Hepatocyte (in vitro differentiated cells): ENCODE data around the gene CCDC137. TPM values are rescaled to one million over a fixed set of nuclear protein-coding genes. Genes with fewer than 3 reads are reported as not detected.
A peak's percentile ranks its signal among the peaks of the same experiment; 100 is the strongest.

Experiments
- DNase-seq: peaks from one replicate; pipeline ENCODE4 v3.0.0-alpha.2; 2016; ENCODE audit warnings: low spot score
- H2AFZ ChIP-seq: fragments of 200-600 bp; sonication (generic); 2 replicates; pipeline ENCODE4 v1.6.0; 2016; ENCODE audit warnings: antibody characterized with exemption, mild to moderate bottlenecking
- H3K27ac ChIP-seq: fragments of 200-600 bp; sonication (generic); 2 replicates; pipeline ENCODE4 v1.5.1; 2016; ENCODE audit warnings: mild to moderate bottlenecking
- H3K27me3 ChIP-seq: fragments of 200-600 bp; sonication (generic); 2 replicates; pipeline ENCODE4 v1.6.1; 2016
- H3K36me3 ChIP-seq: fragments of 200-600 bp; sonication (generic); replicated peaks from 2 replicates; pipeline ENCODE4 v1.5.1; 2016; ENCODE audit warnings: low read depth; ENCODE audit not compliant: insufficient read depth
- H3K4me1 ChIP-seq: fragments of 200-600 bp; sonication (generic); 2 replicates; pipeline ENCODE4 v1.5.1; 2016; ENCODE audit warnings: mild to moderate bottlenecking, moderate library complexity; ENCODE audit not compliant: insufficient read depth
- H3K4me2 ChIP-seq: fragments of 200-600 bp; sonication (generic); 2 replicates; pipeline ENCODE4 v1.6.0; 2016
- H3K4me3 ChIP-seq: fragments of 200-600 bp; sonication (generic); 2 replicates; pipeline ENCODE4 v1.5.1; 2016; ENCODE audit warnings: mild to moderate bottlenecking
- H3K79me2 ChIP-seq: fragments of 200-600 bp; sonication (generic); 2 replicates; pipeline ENCODE4 v1.6.0; 2017; ENCODE audit warnings: mild to moderate bottlenecking
- H3K9me2 ChIP-seq: fragments of 200-600 bp; sonication (generic); replicated peaks from 2 replicates; pipeline ENCODE4 v1.6.0; 2017; ENCODE audit warnings: mild to moderate bottlenecking; ENCODE audit not compliant: insufficient read depth
- H3K9me3 ChIP-seq: fragments of 200-600 bp; sonication (generic); 2 replicates; pipeline ENCODE4 v1.5.1; 2016; ENCODE audit warnings: low read depth, mild to moderate bottlenecking
- H4K20me1 ChIP-seq: fragments of 200-600 bp; sonication (generic); 2 replicates; pipeline ENCODE4 v1.6.0; 2016; ENCODE audit warnings: mild to moderate bottlenecking; ENCODE audit not compliant: insufficient read depth, poor library complexity, severe bottlenecking
- EZH2 ChIP-seq: fragments of 200-600 bp; sonication (generic); IDR thresholded peaks from 2 replicates; pipeline ENCODE4 v1.6.1; 2016; ENCODE audit warnings: antibody characterized with exemption, mild to moderate bottlenecking, borderline replicate concordance
- EZH2phosphoT487 ChIP-seq: fragments of 200-600 bp; sonication (generic); IDR thresholded peaks from one replicate; pipeline ENCODE4 v1.6.1; 2018; ENCODE audit warnings: antibody characterized with exemption, mild to moderate bottlenecking, low read depth, moderate library complexity; ENCODE audit not compliant: unreplicated experiment, severe bottlenecking
- WGBS: methylation state at CpG from one replicate; pipeline ENCODE4 v1.1.6; 2016; ENCODE audit warnings: low lambda C conversion rate; ENCODE audit errors: missing lambda C conversion rate; 5-methylcytosine and 5-hydroxymethylcytosine counted together
- polyA plus RNA-seq: library from polyadenylated mRNA; unstranded; fragments of >200 nt; fragmentation: Nextera tagmentation; extraction: Ambion mirVana; gene quantifications from 2 replicates; pipeline ENCODE4 v1.2.1, GENCODE V29; 2016
- total RNA-seq: library from RNA; depleted of rRNA; stranded (reverse); fragments of >200 nt; gene quantifications from 2 replicates; pipeline ENCODE4 v1.2.3, GENCODE V29; 2014
- TF ChIP-seq, protein P1 (sequence below): fragments of 200-600 bp; sonication (generic); IDR thresholded peaks from 2 replicates; pipeline ENCODE4 v1.5.1; 2016; ENCODE audit warnings: antibody characterized with exemption, mild to moderate bottlenecking; ENCODE audit not compliant: poor library complexity

CCDC137 gene
- total and polyA plus RNA-seq, 2 experiments from 2014 or later, result 8.3 to 20.5 TPM

DNA sequence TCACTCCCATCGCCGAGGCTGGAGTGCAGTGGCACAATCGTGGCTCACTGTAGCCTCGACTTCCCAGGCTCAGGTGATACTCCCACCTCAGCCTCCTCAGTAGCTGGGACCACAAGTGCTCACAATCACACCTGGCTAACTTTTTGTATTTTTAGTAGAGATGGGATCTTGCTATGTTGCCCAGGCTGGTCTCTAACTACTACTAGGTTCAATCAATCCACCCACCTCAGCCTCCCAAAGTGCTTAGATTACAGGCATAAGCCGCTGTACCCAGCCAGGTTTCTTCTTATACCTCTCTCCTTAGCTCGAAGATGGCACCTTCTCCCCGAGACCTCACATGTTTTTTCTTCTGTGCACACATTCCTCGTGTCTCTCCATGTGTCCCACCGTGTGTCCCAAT is 26.5 kb upstream of the CCDC137 start:
- Histone ChIP-seq H2AFZ (no peak overlapping the region), H3K27ac (no peak overlapping the region), H3K4me2 (no peak overlapping the region), H4K20me1 (peaks cover 11% of the 10 kb centered on the region), H3K9me2 (no peaks in the 10 kb centered on the region), H3K4me1 (peaks cover 12% of the 10 kb centered on the region), H3K36me3 (no peaks in the 10 kb centered on the region), H3K79me2 (peaks cover 16% of the 10 kb centered on the region), H3K27me3 (no peaks in the 10 kb centered on the region), H3K4me3 (no peak overlapping the region), H3K9me3 (no peaks in the 10 kb centered on the region)
- WGBS, result 91% methylated on average over 9 of the region's 9 CpGs
- TF ChIP-seq EZH2phosphoT487 (no peak), EZH2 (no peak)
- TF ChIP-seq, protein P1, sequence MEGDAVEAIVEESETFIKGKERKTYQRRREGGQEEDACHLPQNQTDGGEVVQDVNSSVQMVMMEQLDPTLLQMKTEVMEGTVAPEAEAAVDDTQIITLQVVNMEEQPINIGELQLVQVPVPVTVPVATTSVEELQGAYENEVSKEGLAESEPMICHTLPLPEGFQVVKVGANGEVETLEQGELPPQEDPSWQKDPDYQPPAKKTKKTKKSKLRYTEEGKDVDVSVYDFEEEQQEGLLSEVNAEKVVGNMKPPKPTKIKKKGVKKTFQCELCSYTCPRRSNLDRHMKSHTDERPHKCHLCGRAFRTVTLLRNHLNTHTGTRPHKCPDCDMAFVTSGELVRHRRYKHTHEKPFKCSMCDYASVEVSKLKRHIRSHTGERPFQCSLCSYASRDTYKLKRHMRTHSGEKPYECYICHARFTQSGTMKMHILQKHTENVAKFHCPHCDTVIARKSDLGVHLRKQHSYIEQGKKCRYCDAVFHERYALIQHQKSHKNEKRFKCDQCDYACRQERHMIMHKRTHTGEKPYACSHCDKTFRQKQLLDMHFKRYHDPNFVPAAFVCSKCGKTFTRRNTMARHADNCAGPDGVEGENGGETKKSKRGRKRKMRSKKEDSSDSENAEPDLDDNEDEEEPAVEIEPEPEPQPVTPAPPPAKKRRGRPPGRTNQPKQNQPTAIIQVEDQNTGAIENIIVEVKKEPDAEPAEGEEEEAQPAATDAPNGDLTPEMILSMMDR, result no peak
- no peak for DNase-seq

- no peaks in the 10 kb centered on the region for H3K9me2 ChIP-seq
- H3K4me3 ChIP-seq, result no peak overlapping the region
- H4K20me1 ChIP-seq, result no peaks in the 10 kb centered on the region
- no peak overlapping the region for H2AFZ ChIP-seq
- no peaks in the 10 kb centered on the region for H3K27me3 ChIP-seq
- no peaks in the 10 kb centered on the region for H3K79me2 ChIP-seq
- H3K36me3 ChIP-seq, result no peaks in the 10 kb centered on the region
- 80% methylated on average over 17 of the region's 17 CpGs for WGBS
- TF ChIP-seq EZH2phosphoT487, result no peak
- TF ChIP-seq, protein P1, result no peak
- no peak for TF ChIP-seq EZH2
- H3K27ac ChIP-seq, result no peak overlapping the region
- H3K4me1 ChIP-seq, result peaks cover 3% of the 10 kb centered on the region
- H3K9me3 ChIP-seq, result no peaks in the 10 kb centered on the region
- peak; percentile 39 for DNase-seq
- no peak overlapping the region for H3K4me2 ChIP-seq
Measured at GRCh38 chr17:81641825-81642489, 24.6 kb upstream of the CCDC137 start.

DNA sequence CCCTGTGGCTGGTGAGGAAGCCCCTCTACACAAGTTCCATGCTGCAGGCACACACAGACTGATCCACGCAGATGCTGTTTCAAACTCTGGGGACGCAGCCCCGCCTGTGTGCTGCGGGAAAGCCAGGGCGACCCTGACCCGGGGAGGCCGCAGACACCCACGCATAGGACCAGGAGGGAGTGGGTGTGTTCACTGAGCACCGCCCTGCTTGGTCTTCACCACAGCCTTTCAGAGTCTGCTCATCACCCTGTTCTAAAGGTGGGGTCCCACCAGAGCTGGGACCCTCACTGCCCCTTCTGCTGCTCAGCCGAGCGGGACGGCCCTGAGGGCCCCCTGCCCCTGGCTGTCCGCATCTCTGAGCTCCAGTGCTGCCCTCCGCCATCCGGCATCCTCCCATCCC is 22.0 kb upstream of the CCDC137 start:
- Histone ChIP-seq H3K27ac (no peak overlapping the region), H3K9me3 (no peaks in the 10 kb centered on the region), H4K20me1 (no peaks in the 10 kb centered on the region), H3K36me3 (no peaks in the 10 kb centered on the region), H3K79me2 (no peaks in the 10 kb centered on the region), H2AFZ (no peak overlapping the region), H3K4me1 (no peaks in the 10 kb centered on the region), H3K9me2 (no peaks in the 10 kb centered on the region), H3K4me3 (no peak overlapping the region), H3K4me2 (no peak overlapping the region), H3K27me3 (peaks cover 6% of the 10 kb centered on the region)
- DNase-seq, result no peak
- WGBS, result 94% methylated on average over 15 of the region's 15 CpGs
- TF ChIP-seq EZH2phosphoT487, result no peak
- TF ChIP-seq EZH2, result no peak
- TF ChIP-seq, protein P1, result no peak
